ENCODE data around the gene TEDDM1. TPM values are rescaled to one million over a fixed set of nuclear protein-coding genes. Genes with fewer than 3 reads are reported as not detected.

TEDDM1 gene
- total RNA-seq, 2 donors from 2014 or later = not detected

DNA sequence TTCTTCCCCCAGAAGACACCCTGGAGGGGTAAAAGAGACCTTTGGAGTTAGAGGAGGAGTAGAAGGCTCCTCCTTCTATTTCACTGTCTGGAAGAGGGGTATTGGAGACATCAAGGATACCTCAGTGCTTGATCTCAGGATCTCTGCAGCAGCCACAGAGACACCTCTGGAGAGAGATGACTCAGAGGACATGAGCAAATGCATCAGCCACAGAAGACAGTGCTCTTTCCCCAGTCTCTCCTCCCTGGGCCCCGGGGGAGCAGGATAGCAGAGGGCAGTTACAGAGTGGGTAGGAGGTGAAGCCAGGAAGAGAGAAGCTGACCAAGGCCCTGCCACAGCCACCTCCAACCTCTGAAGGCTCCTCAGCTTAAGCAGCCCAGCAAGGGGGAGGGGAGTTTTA is 15.3 kb upstream of the TEDDM1 start:
- H3K27me3 Mint-ChIP-seq = peaks cover 27% of the 10 kb centered on the region
- ATAC-seq (replicated peaks) = peak; percentile 79
- H3K27ac Mint-ChIP-seq = no peak overlapping the region

DNA sequence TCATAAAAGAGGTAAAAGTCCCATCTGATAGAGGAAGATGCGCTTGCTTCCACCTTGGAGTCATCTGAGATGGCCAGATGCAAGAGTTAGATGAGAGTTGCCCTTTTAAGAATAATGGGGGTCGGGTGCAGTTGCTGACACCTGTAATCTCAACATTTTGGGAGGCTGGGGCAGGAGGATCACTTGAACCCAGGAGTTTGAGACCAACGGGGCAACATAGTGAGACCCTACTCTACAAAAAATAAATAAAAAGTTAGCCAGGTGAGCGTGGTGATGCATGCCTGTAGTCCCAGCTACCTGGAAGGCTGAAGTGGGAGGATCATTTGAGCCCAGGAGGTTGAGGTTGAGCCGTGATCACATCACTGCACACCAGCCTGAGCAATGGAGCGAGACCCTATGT is 13.5 kb upstream of the TEDDM1 start:
- no peak overlapping the region for H3K4me3 Mint-ChIP-seq
- no peak for ATAC-seq (replicated peaks)
- no peaks in the 10 kb centered on the region for H3K9me3 Mint-ChIP-seq
- no peak overlapping the region for H3K27ac Mint-ChIP-seq
- H3K27me3 Mint-ChIP-seq = peaks cover 38% of the 10 kb centered on the region
- H3K36me3 Mint-ChIP-seq (ENCODE audit: low read depth) = no peaks in the 10 kb centered on the region
- H3K4me1 Mint-ChIP-seq = no peaks in the 10 kb centered on the region

More for the DNA sequence above, 15.3 kb upstream of the TEDDM1 start:
- Mint-ChIP-seq H3K36me3 (ENCODE audit: low read depth) (no peaks in the 10 kb centered on the region), H3K9me3 (no peaks in the 10 kb centered on the region), H3K4me1 (no peaks in the 10 kb centered on the region), H3K4me3 (no peak overlapping the region)

DNA sequence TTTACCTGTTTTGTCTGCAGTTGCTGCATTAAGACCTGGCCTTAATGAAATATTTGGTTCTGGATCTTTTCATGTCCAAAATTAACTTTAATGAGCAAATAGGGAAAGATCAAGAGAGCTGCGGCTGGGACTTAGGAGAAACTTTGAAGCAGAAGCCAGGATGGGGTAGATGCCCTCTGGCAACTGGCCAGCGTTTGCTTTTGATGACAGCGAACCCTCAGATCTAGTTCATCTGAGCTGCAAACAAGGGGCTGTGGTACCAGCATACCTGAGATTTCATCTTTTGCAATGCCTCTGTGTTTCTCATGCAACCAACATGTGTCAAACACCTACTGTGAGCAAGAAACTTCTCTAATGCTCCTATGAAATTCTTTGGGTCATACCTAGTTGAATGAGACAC is 13.0 kb upstream of the TEDDM1 start:
- H3K27me3 Mint-ChIP-seq = peaks cover 39% of the 10 kb centered on the region
- H3K27ac Mint-ChIP-seq = no peak overlapping the region
- H3K4me3 Mint-ChIP-seq = no peak overlapping the region
- no peaks in the 10 kb centered on the region for H3K36me3 Mint-ChIP-seq (ENCODE audit: low read depth)
- no peaks in the 10 kb centered on the region for H3K4me1 Mint-ChIP-seq
- no peaks in the 10 kb centered on the region for H3K9me3 Mint-ChIP-seq
- no peak for ATAC-seq (replicated peaks)

DNA sequence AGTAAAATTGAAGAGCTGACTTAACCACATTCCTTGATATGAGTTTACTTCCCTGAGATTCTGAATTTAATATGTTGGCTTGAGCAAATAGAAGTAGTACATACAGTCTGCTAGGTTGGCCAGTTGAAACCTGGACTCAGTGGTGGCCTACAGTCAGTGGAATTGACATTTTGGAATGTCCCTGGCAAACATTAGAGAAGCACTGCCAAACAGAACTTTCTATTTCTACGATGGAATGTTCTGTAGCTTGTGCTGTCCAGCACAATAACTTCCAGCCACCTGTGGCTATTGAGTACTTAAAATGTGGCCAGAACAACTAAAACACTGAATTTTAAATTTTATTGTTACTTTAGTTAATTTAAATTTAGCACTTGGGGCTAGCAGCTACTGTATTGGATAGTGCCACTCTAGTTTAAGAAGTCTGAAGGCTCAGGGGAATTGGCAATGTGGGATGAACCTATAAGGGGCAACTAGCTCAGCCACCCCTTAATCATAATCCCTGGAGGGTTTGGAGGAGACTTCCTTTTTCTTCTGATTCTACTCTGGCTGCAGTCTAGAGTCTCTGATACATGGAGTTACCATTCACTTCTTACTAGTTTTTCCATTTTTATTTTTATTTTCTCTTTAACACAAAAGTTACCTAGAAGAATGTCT is 10.3 kb upstream of the TEDDM1 start:
- no peak overlapping the region for H3K27ac Mint-ChIP-seq
- H3K4me3 Mint-ChIP-seq = no peak overlapping the region
- no peaks in the 10 kb centered on the region for H3K36me3 Mint-ChIP-seq (ENCODE audit: low read depth)
- peaks cover 4% of the 10 kb centered on the region for H3K9me3 Mint-ChIP-seq
- peaks cover 43% of the 10 kb centered on the region for H3K27me3 Mint-ChIP-seq
- no peaks in the 10 kb centered on the region for H3K4me1 Mint-ChIP-seq
- no peak for ATAC-seq (replicated peaks)

DNA sequence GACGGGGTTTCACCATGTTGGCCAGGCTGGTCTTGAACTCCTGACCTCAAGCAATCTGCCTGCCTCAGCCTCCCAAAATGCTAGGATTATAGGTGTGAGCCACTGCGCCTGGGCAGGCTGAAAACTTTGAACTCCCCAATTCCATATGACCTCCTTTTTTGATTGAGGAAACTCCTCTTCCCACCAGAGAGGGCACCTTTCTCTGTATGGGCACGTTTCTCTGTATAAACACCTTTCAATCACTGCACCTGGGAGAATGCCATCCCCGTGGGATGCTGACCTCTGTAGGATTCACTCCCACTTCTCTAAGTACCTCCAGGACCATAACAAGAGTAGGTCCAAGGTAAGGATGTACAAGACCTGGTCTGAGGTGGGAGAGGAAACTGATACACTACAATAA is 9.7 kb upstream of the TEDDM1 start:
- no peaks in the 10 kb centered on the region for H3K4me1 Mint-ChIP-seq
- no peaks in the 10 kb centered on the region for H3K36me3 Mint-ChIP-seq (ENCODE audit: low read depth)
- peaks cover 4% of the 10 kb centered on the region for H3K9me3 Mint-ChIP-seq
- no peak overlapping the region for H3K27ac Mint-ChIP-seq
- peaks cover 48% of the 10 kb centered on the region for H3K27me3 Mint-ChIP-seq
- no peak overlapping the region for H3K4me3 Mint-ChIP-seq
- ATAC-seq (replicated peaks) = no peak

DNA sequence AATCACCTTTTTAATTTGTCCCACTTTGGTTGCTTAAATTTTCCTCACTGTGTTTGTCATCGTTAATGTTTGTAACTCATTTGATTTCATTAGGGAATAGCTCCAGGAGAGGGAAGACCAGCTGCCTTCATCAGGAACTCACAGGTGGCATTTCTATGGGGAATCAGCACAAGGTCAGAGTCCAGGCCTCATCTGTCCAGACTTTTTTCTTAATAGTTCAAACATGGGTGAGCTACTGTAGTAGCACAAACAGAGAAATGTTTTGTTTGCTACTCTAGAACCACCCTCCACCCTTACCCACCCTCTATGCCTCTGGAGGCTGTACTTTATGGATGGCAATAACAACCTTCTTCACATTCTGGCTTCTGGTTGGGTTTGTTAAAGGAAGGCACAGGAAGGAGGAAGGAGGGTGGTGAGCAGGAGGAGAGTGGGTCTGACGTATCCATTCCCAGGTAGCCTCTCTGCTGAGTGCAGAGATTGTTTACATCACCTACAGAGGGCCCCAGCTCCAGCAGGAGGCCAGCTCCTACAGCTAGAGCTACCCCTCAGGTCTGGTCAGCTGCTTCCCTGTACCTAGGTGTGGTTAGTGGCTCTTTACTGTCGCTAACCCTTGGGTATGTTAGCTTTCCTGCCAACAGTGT is 8.1 kb upstream of the TEDDM1 start:
- Mint-ChIP-seq H3K27me3 (peaks cover 39% of the 10 kb centered on the region), H3K27ac (no peak overlapping the region), H3K36me3 (ENCODE audit: low read depth) (no peaks in the 10 kb centered on the region), H3K4me3 (no peak overlapping the region), H3K4me1 (no peaks in the 10 kb centered on the region), H3K9me3 (peaks cover 4% of the 10 kb centered on the region)
- ATAC-seq (replicated peaks) = no peak

DNA sequence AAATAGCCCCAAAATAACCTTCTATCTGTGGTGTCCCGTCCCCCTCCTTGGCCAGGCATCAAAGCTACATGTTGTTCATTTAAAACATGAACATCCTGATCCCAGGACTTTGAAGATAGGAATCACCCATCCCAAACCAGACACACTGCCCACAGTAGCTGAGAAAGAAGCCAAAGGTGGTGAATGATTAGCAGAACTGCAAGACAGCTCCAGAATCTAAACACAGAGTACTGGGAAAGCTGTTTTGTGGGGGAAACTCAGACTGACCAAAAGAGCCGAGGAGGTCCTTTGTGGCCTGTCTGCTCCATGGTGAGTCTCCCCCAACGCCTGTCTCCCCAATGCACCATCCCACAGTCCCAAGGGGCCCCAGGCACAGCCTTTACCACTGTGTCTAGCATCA is 7.3 kb upstream of the TEDDM1 start:
- ATAC-seq (replicated peaks) = no peak
- peaks cover 39% of the 10 kb centered on the region for H3K27me3 Mint-ChIP-seq
- no peaks in the 10 kb centered on the region for H3K36me3 Mint-ChIP-seq (ENCODE audit: low read depth)
- H3K4me3 Mint-ChIP-seq = no peak overlapping the region
- no peak overlapping the region for H3K27ac Mint-ChIP-seq
- H3K9me3 Mint-ChIP-seq = peaks cover 4% of the 10 kb centered on the region
- no peaks in the 10 kb centered on the region for H3K4me1 Mint-ChIP-seq

DNA sequence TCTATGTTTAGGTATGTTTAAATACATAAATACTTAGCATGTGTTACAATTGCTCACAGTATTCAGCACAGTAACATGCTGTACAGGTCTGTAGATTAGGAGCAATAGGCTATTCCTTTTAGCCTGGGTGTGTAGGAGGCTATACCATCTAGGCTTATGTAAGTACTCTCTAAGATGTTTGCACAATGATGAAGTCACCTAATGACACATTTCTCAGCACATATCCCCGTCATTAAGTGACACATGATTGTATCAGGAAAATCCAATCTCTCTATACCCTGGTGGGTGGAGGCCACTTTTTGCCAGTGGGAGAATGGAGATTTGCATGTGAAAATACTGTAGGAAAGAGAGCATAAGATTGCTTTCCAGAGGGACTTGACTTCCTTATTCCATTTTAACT is 5.5 kb upstream of the TEDDM1 start:
- H3K4me3 Mint-ChIP-seq = no peak overlapping the region
- no peak for ATAC-seq (replicated peaks)
- no peaks in the 10 kb centered on the region for H3K36me3 Mint-ChIP-seq (ENCODE audit: low read depth)
- H3K27ac Mint-ChIP-seq = no peak overlapping the region
- no peaks in the 10 kb centered on the region for H3K4me1 Mint-ChIP-seq
- peaks cover 39% of the 10 kb centered on the region for H3K27me3 Mint-ChIP-seq
- peaks cover 4% of the 10 kb centered on the region for H3K9me3 Mint-ChIP-seq

DNA sequence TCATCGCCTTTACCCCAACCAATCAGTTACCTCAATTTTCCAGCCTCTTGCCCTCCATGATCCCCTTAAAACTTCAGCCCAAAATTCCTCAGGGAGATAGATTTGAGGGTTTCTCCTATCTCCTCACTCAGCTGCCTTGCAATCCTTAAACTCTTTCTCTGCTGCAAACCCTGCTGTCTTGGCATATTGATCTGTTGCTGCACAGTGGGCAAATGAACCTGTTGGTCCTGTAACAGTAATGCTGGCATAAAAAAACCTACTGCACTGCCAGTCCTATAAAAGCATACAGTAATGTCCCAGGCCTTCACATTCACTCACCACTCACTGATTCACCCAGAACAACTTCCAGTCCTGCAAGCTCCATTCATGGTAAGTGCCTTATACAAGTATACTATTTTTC is 5.1 kb upstream of the TEDDM1 start:
- Mint-ChIP-seq H3K36me3 (ENCODE audit: low read depth) (no peaks in the 10 kb centered on the region), H3K4me1 (no peaks in the 10 kb centered on the region), H3K27me3 (peaks cover 39% of the 10 kb centered on the region), H3K9me3 (peaks cover 4% of the 10 kb centered on the region), H3K4me3 (no peak overlapping the region), H3K27ac (no peak overlapping the region)
- ATAC-seq (replicated peaks) = no peak

DNA sequence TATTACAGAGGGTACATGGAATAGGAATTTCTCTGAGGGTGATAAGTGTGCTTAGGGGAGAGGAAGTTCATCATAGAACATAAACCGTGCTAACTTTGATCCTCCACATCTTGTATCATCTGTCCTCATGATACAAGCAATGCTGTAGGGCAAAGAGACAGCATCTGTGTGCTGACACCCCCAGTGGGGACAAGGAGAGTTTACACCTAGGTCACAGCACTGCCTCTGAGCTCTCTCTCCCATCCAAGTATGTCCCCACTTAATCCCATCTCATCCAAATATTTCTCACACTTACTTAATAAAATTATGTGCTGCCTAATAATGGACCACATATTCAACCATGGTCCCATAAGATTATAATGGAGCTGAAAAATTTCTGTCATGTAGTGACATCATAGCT is 4.3 kb upstream of the TEDDM1 start:
- Mint-ChIP-seq H3K9me3 (peaks cover 4% of the 10 kb centered on the region), H3K27me3 (peaks cover 33% of the 10 kb centered on the region), H3K4me1 (no peaks in the 10 kb centered on the region), H3K4me3 (no peak overlapping the region), H3K27ac (no peak overlapping the region), H3K36me3 (ENCODE audit: low read depth) (no peaks in the 10 kb centered on the region)
- ATAC-seq (replicated peaks) = no peak

DNA sequence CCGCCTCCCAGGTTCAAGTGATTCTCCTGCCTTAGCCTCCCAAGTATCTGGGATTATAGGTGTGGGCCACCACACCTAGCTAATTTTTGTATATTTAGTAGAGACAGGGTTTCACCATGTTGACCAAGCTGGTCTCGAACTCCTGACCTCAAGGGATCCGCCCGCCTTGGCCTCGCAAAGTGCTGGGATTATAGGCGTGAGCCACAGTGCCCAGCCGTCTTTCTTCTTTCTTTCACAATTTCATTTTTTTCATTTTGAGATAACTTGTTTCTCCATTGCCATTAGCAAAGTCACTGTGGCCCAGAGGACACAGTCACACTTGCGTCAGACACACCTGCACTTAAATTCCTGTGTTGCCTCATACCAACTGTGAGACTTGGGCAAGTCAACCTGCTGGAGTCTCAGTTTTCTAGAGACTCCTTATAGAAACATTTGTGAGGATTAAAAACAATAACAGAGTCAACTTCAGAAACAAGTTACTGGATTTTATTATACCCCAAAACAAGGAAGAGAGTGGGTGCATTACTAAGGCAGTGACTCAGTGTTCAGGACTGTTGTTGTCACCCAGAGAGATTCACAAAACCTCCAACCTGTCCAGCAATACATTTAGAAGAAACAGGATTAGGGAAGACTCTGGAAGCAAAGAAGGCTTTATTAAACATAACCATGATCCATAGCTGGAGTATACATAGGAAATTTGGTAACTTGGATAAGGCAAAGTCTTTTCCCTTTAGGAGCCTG is 2.6 kb downstream of the TEDDM1 start:
- H3K4me1 Mint-ChIP-seq = peaks cover 6% of the 10 kb centered on the region
- H3K27ac Mint-ChIP-seq = no peak overlapping the region
- ATAC-seq (replicated peaks) = peak; percentile 35

DNA sequence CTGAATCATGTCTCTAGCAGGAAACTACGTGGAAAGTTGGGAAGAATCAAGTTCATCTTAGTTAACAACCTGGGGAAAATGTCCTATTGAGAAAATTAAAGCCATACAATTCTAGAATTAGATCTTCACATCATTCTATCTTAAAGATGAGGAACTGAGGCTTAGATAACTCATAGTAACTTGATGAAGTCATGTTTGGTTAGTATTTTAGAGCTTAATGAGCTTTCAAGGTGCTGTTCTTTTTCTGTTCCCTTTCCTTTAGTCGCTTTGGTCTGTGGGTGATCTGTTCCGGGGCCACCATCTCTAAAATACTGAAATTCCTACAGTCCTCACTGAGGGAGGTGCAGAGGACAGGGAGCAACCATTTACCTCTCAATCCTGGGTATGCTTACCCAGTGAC is 4.6 kb downstream of the TEDDM1 start:
- Mint-ChIP-seq H3K4me3 (no peak overlapping the region), H3K4me1 (peaks cover 6% of the 10 kb centered on the region), H3K27ac (no peak overlapping the region), H3K27me3 (no peaks in the 10 kb centered on the region), H3K9me3 (no peaks in the 10 kb centered on the region), H3K36me3 (ENCODE audit: low read depth) (peaks cover 5% of the 10 kb centered on the region)
- ATAC-seq (replicated peaks) = no peak

More for the DNA sequence above, 2.6 kb downstream of the TEDDM1 start:
- H3K36me3 Mint-ChIP-seq (ENCODE audit: low read depth) = no peaks in the 10 kb centered on the region
- no peak overlapping the region for H3K4me3 Mint-ChIP-seq
- no peaks in the 10 kb centered on the region for H3K9me3 Mint-ChIP-seq
- no peaks in the 10 kb centered on the region for H3K27me3 Mint-ChIP-seq

DNA sequence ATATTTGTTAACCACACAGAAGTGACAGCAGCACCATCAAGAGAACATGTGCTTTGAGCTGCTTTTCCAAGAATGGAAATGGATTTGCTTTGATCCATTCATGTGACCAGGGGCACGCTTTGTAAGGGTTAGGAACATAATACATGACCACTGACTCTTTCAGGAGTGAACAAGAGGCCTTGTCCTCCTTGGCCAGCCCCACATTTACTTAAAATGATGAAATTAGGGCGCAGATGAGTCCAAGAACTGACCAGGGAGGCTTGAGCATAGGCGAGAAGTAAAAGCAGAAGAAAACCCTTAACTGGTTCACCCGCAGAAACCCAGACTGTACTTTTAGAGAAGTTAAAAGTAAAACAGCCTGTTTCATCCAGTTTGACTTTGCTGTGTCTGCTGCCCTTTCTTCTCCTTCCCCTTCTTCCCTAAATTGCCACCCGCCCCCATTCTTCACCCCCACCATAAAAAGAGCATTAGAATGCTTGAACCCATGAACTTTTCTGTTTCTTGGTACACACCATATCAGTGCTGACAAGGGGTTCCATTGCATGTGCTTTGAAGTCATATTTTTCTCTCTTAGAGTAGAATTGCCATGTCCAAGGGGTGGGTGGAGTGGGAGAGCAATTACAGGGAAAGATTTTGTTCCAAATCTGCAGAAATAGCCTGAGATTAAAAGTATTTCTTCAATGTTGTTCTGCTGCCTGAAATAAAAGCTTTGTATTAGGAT is 6.3 kb downstream of the TEDDM1 start:
- Mint-ChIP-seq H3K4me3 (no peak overlapping the region), H3K27me3 (no peaks in the 10 kb centered on the region), H3K27ac (no peak overlapping the region), H3K9me3 (no peaks in the 10 kb centered on the region), H3K36me3 (ENCODE audit: low read depth) (peaks cover 20% of the 10 kb centered on the region), H3K4me1 (peaks cover 14% of the 10 kb centered on the region)
- no peak for ATAC-seq (replicated peaks)

DNA sequence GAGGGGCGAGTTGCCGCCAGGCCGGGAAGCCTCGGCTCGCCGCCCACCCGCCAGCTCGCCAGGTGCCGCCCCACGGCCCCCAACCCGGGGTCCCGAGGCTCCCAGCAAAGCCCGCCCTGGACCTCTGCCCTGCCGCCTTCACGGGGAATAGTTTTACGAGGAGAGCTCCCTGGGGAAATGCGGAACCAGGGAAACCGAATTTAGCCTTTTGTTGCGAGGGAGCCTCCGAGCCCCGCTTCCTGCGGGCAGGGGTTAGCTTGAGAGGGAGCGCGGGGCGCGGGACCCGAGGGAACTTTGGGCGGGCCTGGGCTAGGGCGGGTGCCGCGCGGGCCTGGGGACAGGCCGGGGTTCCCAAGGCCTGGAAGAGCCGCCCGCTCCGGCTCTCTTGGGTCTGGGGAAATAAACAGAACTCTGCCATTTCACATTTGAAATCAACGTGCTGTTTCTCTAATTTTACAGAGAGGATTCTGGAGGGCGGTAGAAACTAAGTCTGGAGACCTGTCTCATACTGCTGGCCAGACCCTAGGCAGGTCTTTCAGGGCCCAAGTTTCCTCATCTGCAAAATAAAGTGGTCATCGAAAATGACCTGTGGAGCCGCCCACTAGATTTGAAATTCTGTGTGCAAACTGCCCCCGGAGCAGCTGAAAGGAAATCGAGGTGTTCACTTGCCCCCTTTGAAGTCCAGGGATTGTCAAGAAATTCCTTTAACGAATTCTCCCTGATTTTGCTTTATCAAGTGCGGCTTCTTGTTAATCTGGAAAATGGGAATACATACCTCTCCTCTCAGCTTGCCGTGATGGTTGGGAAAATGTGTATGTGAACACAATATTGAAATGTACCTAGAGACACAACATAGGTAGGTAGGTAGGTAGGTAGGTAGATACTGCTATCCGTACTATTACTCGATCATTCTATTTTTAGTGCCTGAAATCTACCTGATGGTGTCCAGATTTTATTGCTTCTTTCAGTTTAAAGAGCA is 8.1 kb downstream of the TEDDM1 start:
- Mint-ChIP-seq H3K36me3 (ENCODE audit: low read depth) (peaks cover 39% of the 10 kb centered on the region), H3K9me3 (no peaks in the 10 kb centered on the region), H3K27me3 (no peaks in the 10 kb centered on the region), H3K4me3 (peak overlapping the region; percentile 95), H3K4me1 (peaks cover 14% of the 10 kb centered on the region), H3K27ac (no peak overlapping the region)
- ATAC-seq (replicated peaks) = peak; percentile 10
